Vagina (tissue), 2 donors: ENCODE measurements around the gene MLF2. TPM values are rescaled to one million over a fixed set of nuclear protein-coding genes. Genes with fewer than 3 reads are reported as not detected.
A peak's percentile ranks its signal among the peaks of the same experiment; 100 is the strongest.

Source experiments
- DNase-seq, 2 donors: peaks; one replicate each; pipeline ENCODE4 v3.0.0-alpha.2; 2017; ENCODE audit errors: extremely low spot score in 2 of 2
- H3K27ac ChIP-seq: fragments of 200-600 bp; sonication (generic); one replicate; pipeline ENCODE4 v1.5.1; 2019
- H3K27me3 ChIP-seq: fragments of 200-600 bp; sonication (generic); one replicate; pipeline ENCODE4 v1.5.1; 2019
- H3K36me3 ChIP-seq, 2 donors: fragments of 200-600 bp; sonication (generic); one replicate each; pipeline ENCODE4 v1.5.1; 2017 to 2019
- H3K4me1 ChIP-seq: fragments of 200-600 bp; sonication (generic); one replicate; pipeline ENCODE4 v1.5.1; 2019
- H3K4me3 ChIP-seq, 2 donors: fragments of 200-600 bp; sonication (generic); 1 replicate in 1 of 2; 2 replicates in 1 of 2; pipeline ENCODE4 v1.5.1; 2016 to 2019
- H3K9me3 ChIP-seq: fragments of 200-600 bp; sonication (generic); one replicate; pipeline ENCODE4 v1.5.1; 2019
- CTCF ChIP-seq, 3 experiments: fragments of 450-650 bp in 2 of 3; fragments of 200-600 bp in 1 of 3; sonication (generic) in 1 of 3; IDR thresholded peaks; one replicate each; pipeline ENCODE4 v1.5.1; 2017 to 2019; ENCODE audit warnings: antibody characterized with exemption in 3 of 3, mild to moderate bottlenecking in 2 of 3, moderate library complexity in 2 of 3
- POLR2A ChIP-seq, 2 donors: fragments of 450-650 bp; IDR thresholded peaks; one replicate each; pipeline ENCODE4 v1.6.1; 2017; ENCODE audit warnings: antibody characterized with exemption in 2 of 2, mild to moderate bottlenecking in 2 of 2, moderate library complexity in 2 of 2
- POLR2AphosphoS5 ChIP-seq, 2 donors: sonication (generic); formaldehyde crosslinking; IDR thresholded peaks; one replicate each; pipeline ENCODE4 v1.9.0; 2017; ENCODE audit warnings: antibody characterized with exemption in 2 of 2, mild to moderate bottlenecking in 2 of 2, low read depth in 1 of 2; ENCODE audit not compliant: insufficient read depth in 1 of 2
- intact Hi-C: fragments of 100-400 bp; cut with DNase I; formaldehyde crosslinking; loops from one replicate; pipeline ENCODE4 v1.15.1; 2023
- total RNA-seq: library from RNA; depleted of rRNA; stranded (reverse); fragments of >200 nt; gene quantifications from one replicate; pipeline ENCODE4 v1.2.3, GENCODE V29; 2016

Gene MLF2
- total RNA-seq, 1 donor from 2014 or later = 150 TPM

DNA sequence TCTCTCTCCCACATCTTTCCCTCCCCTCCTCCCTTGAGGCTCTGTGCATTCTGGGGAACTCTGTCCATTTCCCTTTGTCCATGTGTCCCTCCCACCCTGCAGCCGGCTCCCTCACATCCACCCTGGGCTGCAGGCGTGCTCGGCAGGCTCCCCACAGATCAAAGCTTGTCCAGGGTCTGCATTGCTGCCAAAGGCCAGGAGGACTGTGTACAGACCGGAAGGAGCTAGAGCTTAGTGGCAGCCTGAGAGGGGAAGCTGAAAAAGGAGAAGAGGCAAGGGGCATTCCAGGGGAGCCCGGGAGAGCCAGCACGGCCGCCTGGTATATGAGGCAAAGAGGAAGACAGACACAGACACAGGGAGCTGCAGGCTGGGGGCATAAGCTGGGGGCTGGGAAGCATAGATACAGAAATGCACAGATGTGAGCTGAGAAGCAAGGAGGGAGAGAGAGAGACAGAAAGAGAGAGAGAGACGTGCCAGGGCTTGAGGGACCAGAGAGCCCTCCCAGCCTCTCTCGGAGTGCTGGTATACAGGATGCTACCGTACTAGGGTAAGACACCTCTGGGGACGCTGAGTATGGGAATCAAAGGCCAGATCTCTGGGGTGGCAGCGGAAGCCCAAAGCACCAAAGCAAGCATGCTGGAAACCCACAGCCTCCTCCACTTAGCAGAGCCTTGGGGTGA lies 39.7 kb upstream of the MLF2 start:
- Histone ChIP-seq H3K9me3 (no peaks in the 10 kb centered on the region), H3K27me3 (no peaks in the 10 kb centered on the region), H3K36me3 (no peaks in the 10 kb centered on the region), H3K4me1 (peaks cover 10% of the 10 kb centered on the region), H3K27ac (no peak overlapping the region), H3K4me3 (peak overlapping the region; percentile 16 to 18)
- intact Hi-C loops = no loop called here
- no peak for DNase-seq
- no peak for TF ChIP-seq POLR2AphosphoS5 (IDR thresholded peaks at IDR 0.05; ENCODE audit: insufficient read depth in 1 of 2, low read depth in 1 of 2)
- TF ChIP-seq CTCF (IDR thresholded peaks at IDR 0.05) = no peak
- TF ChIP-seq POLR2A (IDR thresholded peaks at IDR 0.05) = no peak

GRCh38 chr12:6791931-6792520 lies 39.1 kb upstream of the MLF2 start:
- H3K27me3 ChIP-seq = no peaks in the 10 kb centered on the region
- H3K36me3 ChIP-seq = no peaks in the 10 kb centered on the region
- no peak overlapping the region for H3K27ac ChIP-seq
- DNase-seq = no peak
- H3K9me3 ChIP-seq = no peaks in the 10 kb centered on the region
- peak overlapping the region; percentile 13 to 18 for H3K4me3 ChIP-seq
- H3K4me1 ChIP-seq = peaks cover 10% of the 10 kb centered on the region
- intact Hi-C loops = no loop called here
- TF ChIP-seq POLR2AphosphoS5 (IDR thresholded peaks at IDR 0.05; ENCODE audit: insufficient read depth in 1 of 2, low read depth in 1 of 2) (no peak), POLR2A (IDR thresholded peaks at IDR 0.05) (no peak), CTCF (IDR thresholded peaks at IDR 0.05) (no peak)

DNA sequence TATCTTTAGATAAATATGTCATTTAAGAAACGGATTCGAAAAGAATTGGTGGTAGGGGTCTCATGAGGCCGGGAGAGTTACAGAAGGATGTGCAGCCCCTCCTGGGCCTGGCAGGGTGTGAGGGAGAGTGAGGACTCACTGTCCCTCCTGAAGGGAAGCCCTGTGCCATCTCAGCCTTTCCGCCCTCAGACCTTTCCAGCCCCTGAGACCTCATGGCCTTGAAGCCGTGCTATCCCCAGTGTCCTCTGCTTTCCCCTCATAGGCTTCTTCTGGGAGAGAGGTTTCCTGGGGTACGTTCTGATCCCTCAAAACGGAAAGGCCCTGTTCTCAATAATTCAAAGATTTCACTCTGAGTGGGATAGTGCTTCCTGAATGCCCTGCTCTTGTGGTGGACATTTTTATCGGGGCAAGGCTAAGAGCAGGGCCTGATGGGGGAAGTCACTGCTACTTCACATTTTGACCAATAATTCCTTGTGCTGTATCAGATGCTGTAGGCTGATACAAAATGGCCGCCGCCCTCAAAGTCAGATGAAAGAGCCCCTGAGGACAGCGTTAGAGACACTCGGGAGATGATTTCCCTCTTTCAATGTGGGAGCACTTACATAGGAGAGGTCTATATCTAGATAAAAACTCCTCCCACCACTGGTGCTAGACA lies 37.7 kb upstream of the MLF2 start:
- intact Hi-C loops = no loop called here
- Histone ChIP-seq H3K27ac (no peak overlapping the region), H3K27me3 (no peaks in the 10 kb centered on the region), H3K4me1 (peaks cover 10% of the 10 kb centered on the region), H3K9me3 (no peaks in the 10 kb centered on the region), H3K36me3 (no peaks in the 10 kb centered on the region), H3K4me3 (no peak overlapping the region)
- TF ChIP-seq POLR2A (IDR thresholded peaks at IDR 0.05) = no peak
- no peak for TF ChIP-seq CTCF (IDR thresholded peaks at IDR 0.05)
- no peak for DNase-seq

DNA sequence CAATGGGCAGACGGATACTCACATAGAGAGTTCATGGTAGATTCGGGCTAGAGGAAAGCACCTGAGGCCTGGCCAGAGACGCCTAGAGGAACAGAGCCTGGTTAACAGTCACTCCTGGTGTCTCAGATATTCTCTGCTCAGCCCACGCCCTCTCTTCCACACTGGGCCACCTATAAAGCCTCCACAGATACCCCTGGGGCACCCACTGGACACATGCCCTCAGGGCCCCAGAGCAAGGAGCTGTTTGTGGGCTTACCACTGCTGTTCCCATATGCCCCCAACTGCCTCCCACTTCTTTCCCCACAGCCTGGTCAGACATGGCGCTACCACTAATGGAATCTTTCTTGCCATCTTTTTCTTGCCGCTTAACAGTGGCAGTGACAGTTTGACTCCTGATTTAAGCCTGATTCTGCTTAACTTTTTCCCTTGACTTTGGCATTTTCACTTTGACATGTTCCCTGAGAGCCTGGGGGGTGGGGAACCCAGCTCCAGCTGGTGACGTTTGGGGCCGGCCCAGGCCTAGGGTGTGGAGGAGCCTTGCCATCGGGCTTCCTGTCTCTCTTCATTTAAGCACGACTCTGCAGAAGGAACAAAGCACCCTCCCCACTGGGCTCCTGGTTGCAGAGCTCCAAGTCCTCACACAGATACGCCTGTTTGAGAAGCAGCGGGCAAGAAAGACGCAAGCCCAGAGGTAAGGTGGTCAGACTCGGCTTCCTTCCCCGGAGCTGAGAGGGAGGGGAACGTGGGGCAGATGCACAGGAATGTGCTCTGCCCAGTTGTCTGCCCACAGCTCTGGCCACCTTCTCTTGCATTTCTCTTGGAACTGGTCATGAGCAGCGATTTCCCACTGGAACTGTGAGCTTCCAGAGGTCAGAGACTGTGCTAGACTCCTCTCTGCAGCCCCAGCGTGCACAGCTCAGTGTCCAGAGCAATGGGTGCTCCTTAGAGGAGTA lies 36.3 kb upstream of the MLF2 start, which contains the start of gene CD4:
Gene CD4 (plus strand): TSS at position 557 of the 953 bp plus-strand sequence. CDS start 10,611 bp downstream, outside the sequence.
- TF ChIP-seq POLR2A (IDR thresholded peaks at IDR 0.05) (no peak), POLR2AphosphoS5 (IDR thresholded peaks at IDR 0.05; ENCODE audit: insufficient read depth in 1 of 2, low read depth in 1 of 2) (peak in 1 of 2 donors; percentile 16), CTCF (IDR thresholded peaks at IDR 0.05) (no peak)
- H3K4me3 ChIP-seq = peak within 1 kb of the TSS in 1 of 2 donors; percentile 29

More for the DNA sequence above, 36.3 kb upstream of the MLF2 start, which contains the start of gene CD4:
- no peaks in the 10 kb centered on the region for H3K9me3 ChIP-seq
- peaks cover 10% of the 10 kb centered on the region for H3K4me1 ChIP-seq
- no peak for DNase-seq
- no peaks in the 10 kb centered on the region for H3K27me3 ChIP-seq
- intact Hi-C loops = no loop called here
- H3K36me3 ChIP-seq = no peaks in the 10 kb centered on the region
- peak within 1 kb of the TSS; percentile 53 for H3K27ac ChIP-seq
